ENCODE results near the gene NLK. TPM values are rescaled to one million over a fixed set of nuclear protein-coding genes. Genes with fewer than 3 reads are reported as not detected.

NLK gene
- total RNA-seq, 1 experiment from 2014 or later = 31.8 TPM

GRCh38 chr17:28120766-28121165, 78.3 kb downstream of the NLK start:
- H3K14ac ChIP-seq (ENCODE audit: insufficient read depth, low read length) = no peak overlapping the region
- no peaks in the 10 kb centered on the region for H3K9me3 ChIP-seq (ENCODE audit: control insufficient read depth, low read depth, low read length)
- no peak overlapping the region for H2AK5ac ChIP-seq (ENCODE audit: insufficient read length, low read length)
- Mint-ChIP-seq H3K9me3 (no peaks in the 10 kb centered on the region), H3K4me1 (peaks cover 14 to 18% of the 10 kb centered on the region in 2 experiments), H3K36me3 (ENCODE audit: insufficient read depth in 1 of 3, low read depth in 3 of 3) (peaks cover 0 to 11% (median 6%) of the 10 kb centered on the region in 3 experiments; a peak in 4 of 7 replicates), H3K4me3 (no peak overlapping the region), H3K27ac (0 out of 7 replicates have a peak overlapping the region, but pooled peaks of 1 of the 3 experiments have one; percentile 31), H3K27me3 (ENCODE audit: low read depth) (no peaks in the 10 kb centered on the region)
- H3K27me3 ChIP-seq (ENCODE audit: insufficient read depth, low read length) = no peaks in the 10 kb centered on the region
- H3K27ac ChIP-seq (ENCODE audit: insufficient read length, low read depth, low read length) = no peak overlapping the region
- no peak overlapping the region for H3K23ac ChIP-seq (ENCODE audit: insufficient read length, low read depth, low read length)
- H3K23me2 ChIP-seq (ENCODE audit: insufficient read length, low read depth, low read length, poor library complexity, severe bottlenecking) = no peaks in the 10 kb centered on the region
- H4K91ac ChIP-seq (ENCODE audit: insufficient read length, low read depth, low read length) = no peak overlapping the region
- no peak overlapping the region for H3K4ac ChIP-seq (ENCODE audit: low read depth, low read length)
- H3T11ph ChIP-seq (ENCODE audit: low read length) = no peak overlapping the region
- WGBS (ENCODE audit: extremely low coverage, insufficient read length, low lambda C conversion rate) = no CpG with 5 or more reads among the region's 1 CpG
- no peak overlapping the region for H4K8ac ChIP-seq (replicated peaks; ENCODE audit: insufficient read length, low read depth, low read length)
- H4K5ac ChIP-seq (ENCODE audit: insufficient read length, low read depth, low read length) = no peak overlapping the region
- H3K79me1 ChIP-seq (ENCODE audit: insufficient read depth, low read depth, low read length, poor library complexity, severe bottlenecking) = no peaks in the 10 kb centered on the region
- no peak overlapping the region for H2BK15ac ChIP-seq (ENCODE audit: low read depth, low read length)
- no peak overlapping the region for H2BK120ac ChIP-seq (ENCODE audit: low read depth, low read length, poor library complexity, severe bottlenecking)
- H3K79me2 ChIP-seq (ENCODE audit: insufficient read depth, low read length) = no peaks in the 10 kb centered on the region
- H2BK12ac ChIP-seq (ENCODE audit: insufficient read length, low read depth, low read length) = no peak overlapping the region
- no peak for TF ChIP-seq CTCF (conservative IDR thresholded peaks at IDR 0.05)
- no peak overlapping the region for H3K18ac ChIP-seq (ENCODE audit: insufficient read length, low read depth, low read length)
- peaks cover 6% of the 10 kb centered on the region for H3K4me1 ChIP-seq (ENCODE audit: insufficient read depth, low read length)
- no peak overlapping the region for H2BK5ac ChIP-seq (ENCODE audit: insufficient read length, low read length)
- H4K20me1 ChIP-seq (ENCODE audit: control insufficient read depth, insufficient read depth, insufficient read length) = no peaks in the 10 kb centered on the region
- H3K9ac ChIP-seq (ENCODE audit: extremely low read depth, insufficient read length, low read length) = no peak overlapping the region
- H3K56ac ChIP-seq (ENCODE audit: insufficient read length, low read depth, low read length) = no peak overlapping the region
- H3K4me2 ChIP-seq (ENCODE audit: insufficient read depth, insufficient read length, low read length) = no peak overlapping the region
- no peak for DNase-seq
- no peak overlapping the region for H2BK20ac ChIP-seq (ENCODE audit: low read depth, low read length, poor library complexity, severe bottlenecking)
- H2AFZ ChIP-seq (ENCODE audit: low read length) = no peak overlapping the region

All from H9 (cell line).